SK-N-SH (cell line): Measurements from ENCODE around the gene MED26. TPM values are rescaled to one million over a fixed set of nuclear protein-coding genes. Genes with fewer than 3 reads are reported as not detected.
A peak's percentile ranks its signal among the peaks of the same experiment; 100 is the strongest.

Experiments used
- CTCF ChIA-PET: fragments of 300-600, 350-600 bp; formaldehyde crosslinking; extraction: SDS; loops from one replicate; lab custom pipeline; 2021; lab: Yijun Ruan, JAX
- POLR2A ChIA-PET: fragments of 350-600 bp; sonication (Branson Sonifier 250); formaldehyde crosslinking; extraction: SDS; loops from one replicate; lab custom pipeline; 2020; ENCODE audit warnings: antibody characterized with exemption, inconsistent platforms; lab: Yijun Ruan, JAX
- DNase-seq: peaks from one replicate; pipeline ENCODE4 v3.0.0; 2012
- H2AFZ ChIP-seq: fragments of 200-600 bp; sonication (generic); 2 replicates; pipeline ENCODE4 v1.8.1; 2016; ENCODE audit warnings: antibody characterized with exemption, mild to moderate bottlenecking, low read depth
- H3F3A ChIP-seq: fragments of 200-600 bp; sonication (generic); replicated peaks from 2 replicates; pipeline ENCODE3; 2016; ENCODE audit warnings: antibody characterized with exemption, mild to moderate bottlenecking; ENCODE audit not compliant: insufficient read depth
- H3K27ac ChIP-seq, 2 experiments: fragments of 200-500 bp in 1 of 2; fragments of 200-600 bp in 1 of 2; sonication (Bioruptor generic) in 1 of 2; sonication (generic), shearing (Covaris generic) in 1 of 2; 2 replicates each; pipeline versions ENCODE4 v1.5.1 to v1.6.1; 2014 to 2016; ENCODE audit warnings: low read depth in 2 of 2, inconsistent platforms in 1 of 2, low read length in 1 of 2, mild to moderate bottlenecking in 1 of 2, mixed read lengths in 1 of 2
- H3K27me3 ChIP-seq: fragments of 200-600 bp; sonication (generic), shearing (Covaris generic); 2 replicates; pipeline ENCODE4 v1.6.1; 2016; ENCODE audit warnings: mixed run types; ENCODE audit not compliant: insufficient read depth
- H3K36me3 ChIP-seq, 2 experiments: fragments of 200-500 bp in 1 of 2; fragments of 200-600 bp in 1 of 2; sonication (Bioruptor generic) in 1 of 2; sonication (generic) in 1 of 2; replicated peaks in 1 of 2; 2 replicates each; pipeline versions ENCODE3 to v1.5.1; 2014 to 2016; ENCODE audit warnings: low read length in 1 of 2, mild to moderate bottlenecking in 1 of 2; ENCODE audit not compliant: insufficient read depth in 2 of 2, control insufficient read depth in 1 of 2
- H3K4me1 ChIP-seq, 2 experiments: fragments of 200-500 bp in 1 of 2; fragments of 200-600 bp in 1 of 2; sonication (Bioruptor generic) in 1 of 2; sonication (generic), shearing (Covaris generic) in 1 of 2; 2 replicates each; pipeline versions ENCODE4 v1.5.1 to v1.6.1; 2014 to 2016; ENCODE audit warnings: low read depth in 1 of 2, low read length in 1 of 2, mixed run types in 1 of 2; ENCODE audit not compliant: insufficient read depth in 2 of 2, control insufficient read depth in 1 of 2
- H3K4me2 ChIP-seq: fragments of 200-600 bp; sonication (generic), shearing (Covaris generic); 2 replicates; pipeline ENCODE4 v1.6.1; 2017; ENCODE audit warnings: mixed run types
- H3K4me3 ChIP-seq, 2 experiments: fragments of 200-500 bp in 1 of 2; fragments of 200-600 bp in 1 of 2; sonication (Bioruptor generic) in 1 of 2; sonication (generic), shearing (Covaris generic) in 1 of 2; 2 replicates each; pipeline versions ENCODE4 v1.5.1 to v1.8.1; 2014 to 2016; ENCODE audit warnings: low read depth in 2 of 2, inconsistent platforms in 1 of 2, low read length in 1 of 2, mild to moderate bottlenecking in 1 of 2, mixed read lengths in 1 of 2, moderate library complexity in 1 of 2
- H3K79me2 ChIP-seq: fragments of 200-600 bp; sonication (generic); 2 replicates; pipeline ENCODE4 v1.8.1; 2017; ENCODE audit warnings: mild to moderate bottlenecking; ENCODE audit not compliant: insufficient read depth
- H3K9ac ChIP-seq: fragments of 200-600 bp; sonication (generic); 2 replicates; pipeline ENCODE4 v1.6.1; 2017; ENCODE audit warnings: mixed run types
- H3K9me2 ChIP-seq: fragments of 200-600 bp; sonication (generic); 2 replicates; pipeline ENCODE4 v1.6.1; 2017; ENCODE audit warnings: mixed run types
- H3K9me3 ChIP-seq: fragments of 200-600 bp; sonication (generic); 2 replicates; pipeline ENCODE4 v1.6.1; 2017; ENCODE audit warnings: mixed run types, mild to moderate bottlenecking, moderate library complexity
- H4K20me1 ChIP-seq: fragments of 200-600 bp; sonication (generic); 2 replicates; pipeline ENCODE4 v1.6.1; 2017; ENCODE audit warnings: mild to moderate bottlenecking, mixed run types; ENCODE audit not compliant: insufficient read depth
- CHD2 ChIP-seq: fragments of 150-350 bp; IDR thresholded peaks from 2 replicates; pipeline ENCODE4 v1.6.1; 2018; ENCODE audit warnings: low read length; ENCODE audit not compliant: partially characterized antibody
- ELF1 ChIP-seq: IDR thresholded peaks from 2 replicates; pipeline ENCODE4 v1.4.0; 2012
- EP300 ChIP-seq, 2 experiments: IDR thresholded peaks; 2 replicates each; pipeline versions ENCODE4 v1.4.0 to v1.6.1; 2012; ENCODE audit warnings: borderline replicate concordance in 1 of 2, low read depth in 1 of 2, low read length in 1 of 2
- EZH2phosphoT487 ChIP-seq: fragments of 200-600 bp; sonication (generic); IDR thresholded peaks from 2 replicates; pipeline ENCODE4 v1.6.1; 2017; ENCODE audit warnings: low read depth, mixed run types, mild to moderate bottlenecking, antibody characterized with exemption, moderate library complexity, borderline replicate concordance
- FOSL2 ChIP-seq: IDR thresholded peaks from 2 replicates; pipeline ENCODE4 v1.4.0; 2012; ENCODE audit warnings: low read depth, mild to moderate bottlenecking, moderate library complexity, borderline replicate concordance
- FOXJ3 ChIP-seq: sonication (generic); formaldehyde crosslinking; IDR thresholded peaks from 2 replicates; pipeline ENCODE4 v1.5.1; 2020; ENCODE audit warnings: mild to moderate bottlenecking, missing genetic modification reagents
- FOXM1 ChIP-seq: IDR thresholded peaks from 2 replicates; pipeline ENCODE4 v1.4.0; 2012; ENCODE audit warnings: low read depth, mild to moderate bottlenecking
- MEF2A ChIP-seq: IDR thresholded peaks from 2 replicates; pipeline ENCODE4 v1.4.0; 2012; ENCODE audit warnings: low read depth, borderline replicate concordance
- MXI1 ChIP-seq: IDR thresholded peaks from 2 replicates; pipeline ENCODE4 v1.6.1; 2012; ENCODE audit warnings: mild to moderate bottlenecking, low read depth, low read length, improper control_type of control experiment
- NRF1 ChIP-seq: IDR thresholded peaks from 2 replicates; pipeline ENCODE4 v1.6.1; 2012; ENCODE audit warnings: low read depth, mild to moderate bottlenecking, low read length
- RCOR1 ChIP-seq: fragments of 150-350 bp; IDR thresholded peaks from 2 replicates; pipeline ENCODE4 v1.6.1; 2017; ENCODE audit warnings: antibody characterized with exemption, low read length
- RFX5 ChIP-seq: IDR thresholded peaks from 2 replicates; pipeline ENCODE4 v1.6.1; 2012; ENCODE audit warnings: mild to moderate bottlenecking, improper control_type of control experiment, low read length
- TAF1 ChIP-seq: IDR thresholded peaks from 2 replicates; pipeline ENCODE4 v1.6.1; 2012; ENCODE audit warnings: low read depth, mild to moderate bottlenecking, low read length, moderate library complexity, borderline replicate concordance
- TEAD4 ChIP-seq: IDR thresholded peaks from 2 replicates; pipeline ENCODE4 v1.4.0; 2012; ENCODE audit warnings: mild to moderate bottlenecking, borderline replicate concordance; ENCODE audit not compliant: insufficient read depth
- WGBS: methylation state at CpG from one replicate; pipeline ENCODE4 v1.1.6; 2017; ENCODE audit warnings: low lambda C conversion rate; 5-methylcytosine and 5-hydroxymethylcytosine counted together
- polyA plus RNA-seq, 3 experiments: library from polyadenylated mRNA; depleted of rRNA; stranded (reverse); fragments of >200 nt; gene quantifications; 2 replicates each; pipeline ENCODE4 v1.2.3, GENCODE V29; 2012
- TF ChIP-seq, protein P1 (sequence below): fragments of 200-600 bp; sonication (generic); IDR thresholded peaks from 2 replicates; pipeline ENCODE4 v1.6.1; 2017; ENCODE audit warnings: antibody characterized with exemption, mild to moderate bottlenecking, moderate library complexity
- TF ChIP-seq, protein P2 (sequence below): IDR thresholded peaks from 2 replicates; pipeline ENCODE4 v1.6.1; 2012; ENCODE audit warnings: mild to moderate bottlenecking, low read depth, low read length, moderate library complexity
- TF ChIP-seq, protein P3 (sequence below): IDR thresholded peaks from 2 replicates; pipeline ENCODE4 v1.4.0; 2012; ENCODE audit warnings: low read depth
- TF ChIP-seq, protein P4 (sequence below): fragments of 150-350 bp; IDR thresholded peaks from 2 replicates; pipeline ENCODE4 v1.6.1; 2016; ENCODE audit warnings: mild to moderate bottlenecking, low read depth, low read length

MED26 gene
- polyA plus RNA-seq, 1 of the 3 experiments (the other 2 are of a cell fraction): 3.5 TPM

DNA sequence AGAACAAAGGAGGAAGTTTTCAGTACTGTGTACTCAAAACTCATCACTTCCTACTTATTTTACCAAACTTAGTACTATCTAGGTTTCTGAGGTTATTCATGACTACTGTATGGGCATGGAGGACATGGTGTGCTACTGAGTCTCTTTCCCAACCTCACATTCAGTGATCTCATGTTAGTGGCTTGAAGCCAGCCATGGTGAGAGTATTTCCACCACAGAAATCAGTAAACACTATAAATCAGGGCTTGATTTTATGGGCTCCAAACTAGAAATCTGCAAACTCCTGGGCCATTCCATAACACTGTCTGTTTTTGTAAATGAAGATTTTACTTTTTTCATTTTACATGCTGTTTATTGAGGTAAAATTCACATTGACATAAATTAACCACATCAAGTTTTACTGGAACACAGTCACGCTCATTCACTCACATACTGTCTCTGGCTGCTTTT, 19.7 kb downstream of the MED26 start:
- H3K9me3 ChIP-seq: no peaks in the 10 kb centered on the region
- no peak overlapping the region for H3K4me2 ChIP-seq
- H3K27me3 ChIP-seq: no peaks in the 10 kb centered on the region
- peaks cover 100% of the 10 kb centered on the region for H3K79me2 ChIP-seq
- no peaks in the 10 kb centered on the region for H3F3A ChIP-seq
- 97% methylated on average over 1 of the region's 1 CpG for WGBS
- no peaks in the 10 kb centered on the region for H3K9me2 ChIP-seq
- peak overlapping the region in 1 of 2 experiments; percentile 12; a peak in 1 of 4 replicates for H3K27ac ChIP-seq
- peaks cover 4 to 27% of the 10 kb centered on the region in 2 experiments; a peak in 2 of 4 replicates for H3K4me1 ChIP-seq
- H4K20me1 ChIP-seq: peaks cover 93% of the 10 kb centered on the region
- ChIA-PET CTCF (interaction anchor here (1.0 to 1.7 kb wide), 2 partner anchors 8 to 10 kb away, joined by 3 to 4 read pairs; no protein-coding TSS in a partner anchor), POLR2A (no interaction called here)
- TF ChIP-seq FOSL2 (no peak), MXI1 (no peak), TAF1 (no peak), TEAD4 (no peak), CHD2 (no peak), MEF2A (no peak), RCOR1 (no peak), RFX5 (no peak), FOXM1 (no peak), EP300 (IDR thresholded peaks at IDR 0.05; ENCODE audit: borderline replicate concordance in 1 of 2, low read depth in 1 of 2, low read length in 1 of 2) (no peak), FOXJ3 (CRISPR knock-in tag) (no peak), EZH2phosphoT487 (no peak), ELF1 (no peak), NRF1 (no peak)
- TF ChIP-seq, protein P1, sequence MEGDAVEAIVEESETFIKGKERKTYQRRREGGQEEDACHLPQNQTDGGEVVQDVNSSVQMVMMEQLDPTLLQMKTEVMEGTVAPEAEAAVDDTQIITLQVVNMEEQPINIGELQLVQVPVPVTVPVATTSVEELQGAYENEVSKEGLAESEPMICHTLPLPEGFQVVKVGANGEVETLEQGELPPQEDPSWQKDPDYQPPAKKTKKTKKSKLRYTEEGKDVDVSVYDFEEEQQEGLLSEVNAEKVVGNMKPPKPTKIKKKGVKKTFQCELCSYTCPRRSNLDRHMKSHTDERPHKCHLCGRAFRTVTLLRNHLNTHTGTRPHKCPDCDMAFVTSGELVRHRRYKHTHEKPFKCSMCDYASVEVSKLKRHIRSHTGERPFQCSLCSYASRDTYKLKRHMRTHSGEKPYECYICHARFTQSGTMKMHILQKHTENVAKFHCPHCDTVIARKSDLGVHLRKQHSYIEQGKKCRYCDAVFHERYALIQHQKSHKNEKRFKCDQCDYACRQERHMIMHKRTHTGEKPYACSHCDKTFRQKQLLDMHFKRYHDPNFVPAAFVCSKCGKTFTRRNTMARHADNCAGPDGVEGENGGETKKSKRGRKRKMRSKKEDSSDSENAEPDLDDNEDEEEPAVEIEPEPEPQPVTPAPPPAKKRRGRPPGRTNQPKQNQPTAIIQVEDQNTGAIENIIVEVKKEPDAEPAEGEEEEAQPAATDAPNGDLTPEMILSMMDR: no peak
- TF ChIP-seq, protein P2, sequence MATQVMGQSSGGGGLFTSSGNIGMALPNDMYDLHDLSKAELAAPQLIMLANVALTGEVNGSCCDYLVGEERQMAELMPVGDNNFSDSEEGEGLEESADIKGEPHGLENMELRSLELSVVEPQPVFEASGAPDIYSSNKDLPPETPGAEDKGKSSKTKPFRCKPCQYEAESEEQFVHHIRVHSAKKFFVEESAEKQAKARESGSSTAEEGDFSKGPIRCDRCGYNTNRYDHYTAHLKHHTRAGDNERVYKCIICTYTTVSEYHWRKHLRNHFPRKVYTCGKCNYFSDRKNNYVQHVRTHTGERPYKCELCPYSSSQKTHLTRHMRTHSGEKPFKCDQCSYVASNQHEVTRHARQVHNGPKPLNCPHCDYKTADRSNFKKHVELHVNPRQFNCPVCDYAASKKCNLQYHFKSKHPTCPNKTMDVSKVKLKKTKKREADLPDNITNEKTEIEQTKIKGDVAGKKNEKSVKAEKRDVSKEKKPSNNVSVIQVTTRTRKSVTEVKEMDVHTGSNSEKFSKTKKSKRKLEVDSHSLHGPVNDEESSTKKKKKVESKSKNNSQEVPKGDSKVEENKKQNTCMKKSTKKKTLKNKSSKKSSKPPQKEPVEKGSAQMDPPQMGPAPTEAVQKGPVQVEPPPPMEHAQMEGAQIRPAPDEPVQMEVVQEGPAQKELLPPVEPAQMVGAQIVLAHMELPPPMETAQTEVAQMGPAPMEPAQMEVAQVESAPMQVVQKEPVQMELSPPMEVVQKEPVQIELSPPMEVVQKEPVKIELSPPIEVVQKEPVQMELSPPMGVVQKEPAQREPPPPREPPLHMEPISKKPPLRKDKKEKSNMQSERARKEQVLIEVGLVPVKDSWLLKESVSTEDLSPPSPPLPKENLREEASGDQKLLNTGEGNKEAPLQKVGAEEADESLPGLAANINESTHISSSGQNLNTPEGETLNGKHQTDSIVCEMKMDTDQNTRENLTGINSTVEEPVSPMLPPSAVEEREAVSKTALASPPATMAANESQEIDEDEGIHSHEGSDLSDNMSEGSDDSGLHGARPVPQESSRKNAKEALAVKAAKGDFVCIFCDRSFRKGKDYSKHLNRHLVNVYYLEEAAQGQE: no peak
- TF ChIP-seq, protein P3, sequence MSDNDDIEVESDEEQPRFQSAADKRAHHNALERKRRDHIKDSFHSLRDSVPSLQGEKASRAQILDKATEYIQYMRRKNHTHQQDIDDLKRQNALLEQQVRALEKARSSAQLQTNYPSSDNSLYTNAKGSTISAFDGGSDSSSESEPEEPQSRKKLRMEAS: no peak
- TF ChIP-seq, protein P4, sequence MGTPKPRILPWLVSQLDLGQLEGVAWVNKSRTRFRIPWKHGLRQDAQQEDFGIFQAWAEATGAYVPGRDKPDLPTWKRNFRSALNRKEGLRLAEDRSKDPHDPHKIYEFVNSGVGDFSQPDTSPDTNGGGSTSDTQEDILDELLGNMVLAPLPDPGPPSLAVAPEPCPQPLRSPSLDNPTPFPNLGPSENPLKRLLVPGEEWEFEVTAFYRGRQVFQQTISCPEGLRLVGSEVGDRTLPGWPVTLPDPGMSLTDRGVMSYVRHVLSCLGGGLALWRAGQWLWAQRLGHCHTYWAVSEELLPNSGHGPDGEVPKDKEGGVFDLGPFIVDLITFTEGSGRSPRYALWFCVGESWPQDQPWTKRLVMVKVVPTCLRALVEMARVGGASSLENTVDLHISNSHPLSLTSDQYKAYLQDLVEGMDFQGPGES: no peak
- no peak for DNase-seq
- H3K9ac ChIP-seq: no peak overlapping the region
- H3K36me3 ChIP-seq: no peaks in the 10 kb centered on the region
- no peak overlapping the region for H3K4me3 ChIP-seq
- no peak overlapping the region for H2AFZ ChIP-seq
